K562 (cell line): ENCODE data around the gene LAMA5. TPM values are rescaled to one million over a fixed set of nuclear protein-coding genes. Genes with fewer than 3 reads are reported as not detected.

Experiments used
- ATAC-seq: fragments of 200-7000 bp; cut with Tn5 transposase; 3 replicates; pipeline ENCODE4 v1.9.1; 2020; ENCODE audit warnings: moderate library complexity
- BruUV-seq: library from RNA; stranded (reverse); fragments of 400-500 nt; replicated peaks from 2 replicates; lab custom pipeline; 2021; lab: Mats Ljungman, UMichigan
- CTCF ChIA-PET: fragments of 300-600 bp; formaldehyde crosslinking; extraction: SDS; loops from one replicate; lab custom pipeline; 2021; ENCODE audit warnings: low intra/inter-chr PET ratio; lab: Yijun Ruan, JAX
- POLR2A ChIA-PET: fragments of 300-600, 350-650 bp; sonication (Branson Sonifier 250); formaldehyde crosslinking; extraction: SDS; loops from one replicate; lab custom pipeline; 2021; ENCODE audit warnings: antibody characterized with exemption, inconsistent platforms; lab: Yijun Ruan, JAX
- DNase-seq, 4 experiments: peaks; one replicate each; pipeline versions ENCODE4 v3.0.0 to v3.0.0-alpha.2; 2011 to 2018; ENCODE audit warnings: low spot score in 3 of 4, mixed read lengths in 3 of 4; ENCODE audit errors: extremely low read depth in 1 of 4
- FAIRE-seq: peaks from 2 replicates; lab custom pipeline; 2011; peaks lifted over from hg19 to GRCh38; lab: Jason Lieb, UNC
- H2AFZ ChIP-seq: 2 replicates; pipeline ENCODE4 v1.6.0; 2011; ENCODE audit warnings: low read depth, low read length, control low read depth, inconsistent platforms
- H3K27ac ChIP-seq: fragments of 200-600 bp; 3 replicates; pipeline ENCODE4 v1.8.0; 2011; ENCODE audit warnings: low read depth, mild to moderate bottlenecking, control low read depth, inconsistent platforms, low read length, moderate library complexity, mixed read lengths; ENCODE audit errors: extremely low read depth
- H3K27me3 ChIP-seq, 2 experiments: fragments of 300-600 bp in 1 of 2; 2 replicates in 1 of 2; 3 replicates in 1 of 2; pipeline versions ENCODE4 v1.6.0 to v1.8.0; 2011; ENCODE audit warnings: inconsistent platforms in 2 of 2, low read length in 2 of 2, mild to moderate bottlenecking in 1 of 2, mixed read lengths in 1 of 2, moderate library complexity in 1 of 2; ENCODE audit not compliant: control insufficient read depth in 2 of 2, insufficient read depth in 2 of 2
- H3K36me3 ChIP-seq: fragments of 300-600 bp; 3 replicates; pipeline ENCODE4 v1.8.0; 2011; ENCODE audit warnings: mild to moderate bottlenecking, low read length, inconsistent platforms; ENCODE audit not compliant: control insufficient read depth, insufficient read depth
- H3K4me1 ChIP-seq, 2 experiments: fragments of 200-600 bp in 1 of 2; replicated peaks in 1 of 2; 2 replicates in 1 of 2; 3 replicates in 1 of 2; pipeline versions ENCODE4 v1.5.1 to v1.8.0; 2011; ENCODE audit warnings: inconsistent platforms in 2 of 2, low read length in 2 of 2, mild to moderate bottlenecking in 1 of 2, mixed read lengths in 1 of 2, moderate library complexity in 1 of 2; ENCODE audit not compliant: control insufficient read depth in 2 of 2, insufficient read depth in 2 of 2
- H3K4me2 ChIP-seq: 2 replicates; pipeline ENCODE4 v1.6.1; 2011; ENCODE audit warnings: low read length, control low read depth, inconsistent platforms, mixed read lengths; ENCODE audit not compliant: insufficient read depth
- H3K4me3 ChIP-seq: fragments of 200-600 bp; sonication (generic), shearing (Covaris generic); 2 replicates; pipeline ENCODE4 v1.5.1; 2016; ENCODE audit warnings: control low read depth, inconsistent platforms
- H3K79me2 ChIP-seq: fragments of 200-600 bp; 3 replicates; pipeline ENCODE4 v1.8.0; 2011; ENCODE audit warnings: low read length, inconsistent platforms; ENCODE audit not compliant: control insufficient read depth, insufficient read depth
- H3K9ac ChIP-seq, 2 experiments: 2 replicates each; pipeline versions ENCODE4 v1.6.0 to v1.6.1; 2011; ENCODE audit warnings: low read depth in 2 of 2, low read length in 2 of 2, control low read depth in 1 of 2, inconsistent platforms in 1 of 2, mild to moderate bottlenecking in 1 of 2, mixed read lengths in 1 of 2; ENCODE audit not compliant: insufficient read depth in 1 of 2
- H3K9me1 ChIP-seq: one replicate; pipeline ENCODE4 v1.6.0; 2011; ENCODE audit warnings: inconsistent platforms, mild to moderate bottlenecking, low read length, moderate library complexity; ENCODE audit not compliant: control insufficient read depth, insufficient read depth
- H3K9me3 ChIP-seq: replicated peaks from 2 replicates; pipeline ENCODE4 v1.5.1; 2011; ENCODE audit warnings: low read depth, low read length, inconsistent platforms; ENCODE audit not compliant: control insufficient read depth, insufficient read depth
- H4K20me1 ChIP-seq: replicated peaks from 2 replicates; pipeline ENCODE4 v1.6.1; 2011; ENCODE audit warnings: low read length, inconsistent platforms, mixed read lengths; ENCODE audit not compliant: control insufficient read depth, insufficient read depth
- BRF1 ChIP-seq: IDR thresholded peaks from 3 replicates; pipeline ENCODE4 v1.6.1; 2011; ENCODE audit warnings: borderline replicate concordance, mild to moderate bottlenecking; ENCODE audit not compliant: insufficient read length; ENCODE audit errors: extremely low read depth
- BRF2 ChIP-seq: IDR thresholded peaks from 3 replicates; pipeline ENCODE4 v1.6.1; 2011; ENCODE audit warnings: borderline replicate concordance, mild to moderate bottlenecking; ENCODE audit not compliant: insufficient read length, insufficient read depth
- FOS ChIP-seq: IDR thresholded peaks from 3 replicates; pipeline ENCODE4 v1.6.1; 2011; ENCODE audit not compliant: insufficient read length; ENCODE audit errors: extremely low read depth
- RFX1 ChIP-seq: fragments of 450-650 bp; IDR thresholded peaks from 2 replicates; pipeline ENCODE4 v1.6.1; 2016; ENCODE audit warnings: mild to moderate bottlenecking, moderate library complexity
- ZNF76 ChIP-seq: fragments of 250-450 bp; sonication (Bioruptor Pico); IDR thresholded peaks from 2 replicates; pipeline ENCODE4 v1.4.0; 2020; ENCODE audit warnings: mild to moderate bottlenecking, moderate library complexity, borderline replicate concordance
- WGBS: fragments of 100-300 bp; shearing (Covaris generic); methylation state at CpG from one replicate; pipeline ENCODE4 v1.1.6; 2016; ENCODE audit warnings: low coverage, mixed read lengths; ENCODE audit not compliant: insufficient coverage; ENCODE audit errors: missing lambda C conversion rate; 5-methylcytosine and 5-hydroxymethylcytosine counted together
- in situ Hi-C: fragments of 300-500 bp; cut with MboI; formaldehyde crosslinking; loops from 4 replicates; pipeline ENCODE4 v1.15.0; 2018; ENCODE audit warnings: inconsistent platforms, mixed read lengths
- intact Hi-C: fragments of 100-400 bp; cut with micrococcal nuclease; formaldehyde crosslinking; loops from 2 replicates; pipeline ENCODE4 v1.14.2; 2022
- polyA plus RNA-seq, 8 experiments: library from polyadenylated mRNA; depleted of rRNA in 4 of 8; stranded (reverse) in 5 of 8; unstranded in 3 of 8; fragments of >200 nt; fragmentation: Nextera tagmentation in 2 of 8; fragmentation: Illumina TruSeq in 1 of 8; extraction: Ambion mirVana in 2 of 8; extraction: Trizol in 1 of 8; gene quantifications; 2 replicates each; pipeline versions ENCODE4 v1.2.1 to v1.2.3, GENCODE V29; 2011 to 2014; ENCODE audit warnings: inconsistent platforms in 1 of 8, missing spikeins in 1 of 8
- total RNA-seq, 7 experiments: library from RNA; depleted of rRNA in 6 of 7; stranded (reverse); fragments of >200 nt in 6 of 7; fragmentation: Illumina TruSeq in 2 of 7; extraction: Trizol in 2 of 7; gene quantifications; 2 replicates each; pipeline versions ENCODE4 v1.2.1 to v1.2.3, GENCODE V29; 2011 to 2021; ENCODE audit warnings: low replicate concordance in 1 of 7

Gene LAMA5
- total and polyA plus RNA-seq, 9 of the 15 experiments (the other 6 are each of a cell fraction or from before 2014, with no cell fraction given) = 0.31 to 101 (median 7.8) TPM

GRCh38 chr20:62336329-62336728 is 30.8 kb downstream of the LAMA5 start:
- Histone ChIP-seq H3K9me3 (no peaks in the 10 kb centered on the region), H3K79me2 (no peaks in the 10 kb centered on the region), H3K9me1 (no peaks in the 10 kb centered on the region), H3K4me3 (no peak overlapping the region), H2AFZ (no peak overlapping the region), H3K4me2 (no peak overlapping the region), H3K36me3 (peaks cover 86% of the 10 kb centered on the region; the same call in 2 of the 3 replicates)
- BruUV-seq = no TSS peak
- FAIRE-seq = no peak
- intact Hi-C loops = no loop called here
- DNase-seq = no peak
- CTCF ChIA-PET = no interaction called here
- TF ChIP-seq ZNF76 (CRISPR knock-in tag) = no peak
- TF ChIP-seq RFX1 = peak; percentile 84
- TF ChIP-seq, all 486 proteins: peak for 1
- H4K20me1 ChIP-seq = no peaks in the 10 kb centered on the region
- H3K27ac ChIP-seq = no peak overlapping the region
- POLR2A ChIA-PET = interaction anchor here (0.6 kb wide), 1 partner anchor 52 kb away, joined by 3 read pairs; no protein-coding TSS in a partner anchor
- no peaks in the 10 kb centered on the region for H3K27me3 ChIP-seq
- ATAC-seq = no peak
- peak overlapping the region in 1 of 2 experiments; percentile 17; a peak in 1 of 4 replicates for H3K9ac ChIP-seq
- peaks cover 0 to 15% of the 10 kb centered on the region in 2 experiments; a peak in 1 of 5 replicates for H3K4me1 ChIP-seq
- in situ Hi-C loops = no loop called here
- WGBS = 87% methylated on average over 11 of the region's 11 CpGs

GRCh38 chr20:62335532-62335931 is 31.6 kb downstream of the LAMA5 start:
- in situ Hi-C loops = no loop called here
- H3K9me1 ChIP-seq = no peaks in the 10 kb centered on the region
- POLR2A ChIA-PET = interaction anchor here (0.6 kb wide), 1 partner anchor 53 kb away, joined by 3 read pairs; no protein-coding TSS in a partner anchor
- H3K4me1 ChIP-seq = peaks cover 0 to 15% of the 10 kb centered on the region in 2 experiments; a peak in 1 of 5 replicates
- FAIRE-seq (no peak), ATAC-seq (no peak), DNase-seq (no peak)
- WGBS = 89% methylated on average over 4 of the region's 6 CpGs
- H3K36me3 ChIP-seq = peaks cover 86% of the 10 kb centered on the region; the same call in 2 of the 3 replicates
- TF ChIP-seq BRF1 = no peak
- TF ChIP-seq FOS = no peak
- TF ChIP-seq BRF2 = no peak
- intact Hi-C loops = no loop called here
- no peak overlapping the region for H3K27ac ChIP-seq
- H3K4me3 ChIP-seq = no peak overlapping the region
- H3K9me3 ChIP-seq = no peaks in the 10 kb centered on the region
- no peak overlapping the region for H3K4me2 ChIP-seq
- no peak overlapping the region for H2AFZ ChIP-seq
- H3K79me2 ChIP-seq = no peaks in the 10 kb centered on the region
- CTCF ChIA-PET = no interaction called here
- no peak overlapping the region for H3K9ac ChIP-seq
- BruUV-seq = no TSS peak
- no peaks in the 10 kb centered on the region for H3K27me3 ChIP-seq
- no peaks in the 10 kb centered on the region for H4K20me1 ChIP-seq
